ENCODE results near the gene PGM2.

DNA sequence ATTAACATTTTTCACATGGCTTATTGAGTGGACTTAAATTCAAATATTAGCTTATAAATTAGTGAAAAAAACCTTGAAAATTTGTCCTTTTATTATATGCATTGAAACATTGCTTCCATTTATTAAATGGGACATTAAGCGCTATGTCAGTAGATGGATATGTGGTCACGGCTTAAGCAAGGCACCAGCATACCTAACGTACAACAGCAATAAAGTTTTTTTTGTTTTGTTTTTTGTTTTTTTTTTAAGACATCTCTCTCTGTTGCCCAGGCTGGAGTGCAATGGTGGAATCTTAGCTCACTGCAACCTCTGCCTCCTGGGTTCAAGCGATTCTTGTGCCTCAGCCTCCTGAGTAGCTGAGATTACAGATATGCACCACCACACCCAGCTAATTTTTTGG is 31.6 kb downstream of the PGM2 start:
- TF ChIP-seq, protein P1, sequence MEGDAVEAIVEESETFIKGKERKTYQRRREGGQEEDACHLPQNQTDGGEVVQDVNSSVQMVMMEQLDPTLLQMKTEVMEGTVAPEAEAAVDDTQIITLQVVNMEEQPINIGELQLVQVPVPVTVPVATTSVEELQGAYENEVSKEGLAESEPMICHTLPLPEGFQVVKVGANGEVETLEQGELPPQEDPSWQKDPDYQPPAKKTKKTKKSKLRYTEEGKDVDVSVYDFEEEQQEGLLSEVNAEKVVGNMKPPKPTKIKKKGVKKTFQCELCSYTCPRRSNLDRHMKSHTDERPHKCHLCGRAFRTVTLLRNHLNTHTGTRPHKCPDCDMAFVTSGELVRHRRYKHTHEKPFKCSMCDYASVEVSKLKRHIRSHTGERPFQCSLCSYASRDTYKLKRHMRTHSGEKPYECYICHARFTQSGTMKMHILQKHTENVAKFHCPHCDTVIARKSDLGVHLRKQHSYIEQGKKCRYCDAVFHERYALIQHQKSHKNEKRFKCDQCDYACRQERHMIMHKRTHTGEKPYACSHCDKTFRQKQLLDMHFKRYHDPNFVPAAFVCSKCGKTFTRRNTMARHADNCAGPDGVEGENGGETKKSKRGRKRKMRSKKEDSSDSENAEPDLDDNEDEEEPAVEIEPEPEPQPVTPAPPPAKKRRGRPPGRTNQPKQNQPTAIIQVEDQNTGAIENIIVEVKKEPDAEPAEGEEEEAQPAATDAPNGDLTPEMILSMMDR (IDR thresholded peaks at IDR 0.05; ENCODE audit: extremely low read depth in 1 of 2, insufficient read depth in 1 of 2, low read depth in 1 of 2, low read length in 2 of 2) = no peak
- TF ChIP-seq POLR2A (IDR thresholded peaks at IDR 0.05; ENCODE audit: low read depth, low read length) (no peak), JUN (IDR thresholded peaks at IDR 0.05; ENCODE audit: borderline replicate concordance, insufficient read depth, insufficient read length, low read depth) (no peak), MYC (IDR thresholded peaks at IDR 0.05; ENCODE audit: low read depth, low read length) (no peak), EZH2 (IDR thresholded peaks at IDR 0.05; ENCODE audit: borderline replicate concordance, low read depth, low read length, severe bottlenecking) (no peak), POLR2AphosphoS5 (IDR thresholded peaks at IDR 0.05; ENCODE audit: insufficient read depth, low read depth, low read length) (no peak), GATA2 (IDR thresholded peaks at IDR 0.05; ENCODE audit: insufficient read depth, insufficient read length, low read depth, low read length) (no peak)
- TF ChIP-seq, protein P2, sequence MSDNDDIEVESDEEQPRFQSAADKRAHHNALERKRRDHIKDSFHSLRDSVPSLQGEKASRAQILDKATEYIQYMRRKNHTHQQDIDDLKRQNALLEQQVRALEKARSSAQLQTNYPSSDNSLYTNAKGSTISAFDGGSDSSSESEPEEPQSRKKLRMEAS (IDR thresholded peaks at IDR 0.05; ENCODE audit: insufficient read depth, insufficient read length) = no peak
